22Rv1 (cell line): ENCODE data around the gene ASPN.
"Not testable (repeated sequence)": the region's sequence is repeated elsewhere in the genome, so short reads cannot be mapped to it uniquely, and the experiment has no call there.

Experiments
- ZFX ChIP-seq: fragments of 450-650 bp; IDR thresholded peaks from 2 replicates; pipeline ENCODE4 v1.6.1; 2017; ENCODE audit warnings: antibody characterized with exemption, borderline replicate concordance
- TF ChIP-seq, protein P1 (sequence below): fragments of 450-650 bp; IDR thresholded peaks from 2 replicates; pipeline ENCODE4 v1.5.1; 2017; ENCODE audit warnings: mild to moderate bottlenecking

DNA sequence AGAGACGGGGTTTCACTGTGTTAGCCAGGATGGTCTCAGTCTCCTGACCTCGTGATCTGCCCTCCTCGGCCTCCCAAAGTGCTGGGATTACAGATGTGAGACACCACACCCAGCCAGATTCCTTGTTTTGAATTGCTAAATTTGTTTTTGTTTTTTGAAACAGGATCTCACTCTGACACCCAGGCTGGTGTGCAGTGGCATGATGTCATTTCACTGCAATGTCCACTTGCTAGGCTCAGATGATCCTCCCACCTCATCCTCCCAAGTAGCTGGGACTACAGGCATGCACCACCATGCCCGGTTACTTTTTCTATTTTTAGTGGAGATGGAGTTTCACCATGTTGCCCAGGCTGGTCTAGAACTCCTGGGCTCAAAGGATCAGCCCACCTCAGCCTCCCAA, 71.1 kb downstream of the ASPN start:
- TF ChIP-seq, protein P1, sequence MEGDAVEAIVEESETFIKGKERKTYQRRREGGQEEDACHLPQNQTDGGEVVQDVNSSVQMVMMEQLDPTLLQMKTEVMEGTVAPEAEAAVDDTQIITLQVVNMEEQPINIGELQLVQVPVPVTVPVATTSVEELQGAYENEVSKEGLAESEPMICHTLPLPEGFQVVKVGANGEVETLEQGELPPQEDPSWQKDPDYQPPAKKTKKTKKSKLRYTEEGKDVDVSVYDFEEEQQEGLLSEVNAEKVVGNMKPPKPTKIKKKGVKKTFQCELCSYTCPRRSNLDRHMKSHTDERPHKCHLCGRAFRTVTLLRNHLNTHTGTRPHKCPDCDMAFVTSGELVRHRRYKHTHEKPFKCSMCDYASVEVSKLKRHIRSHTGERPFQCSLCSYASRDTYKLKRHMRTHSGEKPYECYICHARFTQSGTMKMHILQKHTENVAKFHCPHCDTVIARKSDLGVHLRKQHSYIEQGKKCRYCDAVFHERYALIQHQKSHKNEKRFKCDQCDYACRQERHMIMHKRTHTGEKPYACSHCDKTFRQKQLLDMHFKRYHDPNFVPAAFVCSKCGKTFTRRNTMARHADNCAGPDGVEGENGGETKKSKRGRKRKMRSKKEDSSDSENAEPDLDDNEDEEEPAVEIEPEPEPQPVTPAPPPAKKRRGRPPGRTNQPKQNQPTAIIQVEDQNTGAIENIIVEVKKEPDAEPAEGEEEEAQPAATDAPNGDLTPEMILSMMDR = not testable (repeated sequence)
- not testable (repeated sequence) for TF ChIP-seq ZFX
